HG02798 (cell line): ENCODE results near the gene ZNF18.

ENCODE experiments used
- ATAC-seq: cut with Tn5 transposase; IDR thresholded peaks from one replicate; pipeline ENCODE4 v1.9.1; 2021; ENCODE audit warnings: mild to moderate bottlenecking; ENCODE audit not compliant: unreplicated experiment, poor library complexity

ZNF18 gene, protein sequence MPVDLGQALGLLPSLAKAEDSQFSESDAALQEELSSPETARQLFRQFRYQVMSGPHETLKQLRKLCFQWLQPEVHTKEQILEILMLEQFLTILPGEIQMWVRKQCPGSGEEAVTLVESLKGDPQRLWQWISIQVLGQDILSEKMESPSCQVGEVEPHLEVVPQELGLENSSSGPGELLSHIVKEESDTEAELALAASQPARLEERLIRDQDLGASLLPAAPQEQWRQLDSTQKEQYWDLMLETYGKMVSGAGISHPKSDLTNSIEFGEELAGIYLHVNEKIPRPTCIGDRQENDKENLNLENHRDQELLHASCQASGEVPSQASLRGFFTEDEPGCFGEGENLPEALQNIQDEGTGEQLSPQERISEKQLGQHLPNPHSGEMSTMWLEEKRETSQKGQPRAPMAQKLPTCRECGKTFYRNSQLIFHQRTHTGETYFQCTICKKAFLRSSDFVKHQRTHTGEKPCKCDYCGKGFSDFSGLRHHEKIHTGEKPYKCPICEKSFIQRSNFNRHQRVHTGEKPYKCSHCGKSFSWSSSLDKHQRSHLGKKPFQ

DNA sequence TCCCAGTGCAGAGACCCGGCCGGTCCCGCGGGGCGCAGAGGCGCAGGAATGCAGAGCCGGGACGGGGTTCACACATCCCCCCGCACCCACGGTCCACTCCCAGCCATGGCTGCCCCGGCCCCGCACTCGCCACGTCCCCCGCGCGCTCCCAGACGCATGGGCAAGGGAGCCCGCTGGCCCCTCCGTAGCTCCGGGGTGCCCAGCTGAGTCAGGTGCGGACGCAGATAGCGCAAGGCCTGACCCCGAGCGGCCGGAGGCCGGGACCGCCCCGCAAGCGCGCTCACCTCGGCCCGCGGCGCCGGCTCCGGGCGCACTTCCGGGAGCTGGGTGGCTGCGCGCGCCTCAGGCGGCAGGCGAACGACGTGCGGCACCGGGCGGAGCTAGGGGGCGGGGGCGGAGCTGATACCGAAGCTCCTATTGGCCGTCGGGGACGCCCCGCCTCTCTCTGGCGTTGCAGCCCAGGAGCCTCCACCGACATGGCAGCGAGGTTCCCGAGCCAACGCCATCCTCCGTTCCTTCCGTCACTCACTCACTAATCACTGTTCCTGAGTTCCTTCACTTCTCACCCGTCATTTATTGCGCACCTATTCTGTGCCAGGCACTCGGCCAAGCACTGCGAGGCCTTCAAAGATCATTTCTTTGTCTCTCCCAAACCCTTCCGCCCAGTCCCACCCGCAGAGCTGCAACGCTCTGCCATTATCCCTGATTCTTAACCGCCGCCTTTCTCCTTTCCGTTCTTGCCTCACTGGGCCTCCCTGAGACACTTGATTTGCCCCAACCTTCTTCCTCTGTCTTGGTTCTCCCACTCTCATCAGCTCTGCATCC is at the start of gene ZNF18:
ZNF18 (minus strand) TSS at position 329 of the 825 bp plus-strand sequence. CDS start 4,646 bp downstream, outside the sequence.
- ATAC-seq: peak; percentile 98

DNA sequence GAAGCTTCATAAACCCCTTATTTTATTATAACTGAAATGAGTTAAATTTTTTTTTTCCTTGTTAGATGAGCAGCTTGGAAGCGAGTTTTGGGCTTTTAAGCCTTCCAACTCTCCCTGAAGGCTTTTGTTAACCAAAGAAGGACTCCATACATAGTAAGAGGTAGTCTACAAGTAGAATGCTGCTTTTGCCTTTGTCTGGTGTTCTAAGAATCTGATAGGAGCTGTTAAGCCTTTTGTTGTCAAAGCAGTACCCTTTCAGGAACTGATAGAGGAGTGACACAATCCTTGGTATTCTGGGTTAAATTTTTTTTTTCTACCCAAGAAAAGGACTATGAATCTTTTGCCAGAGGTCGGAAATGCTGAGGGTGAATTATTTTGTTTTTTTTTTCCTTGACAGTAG is 49.5 kb upstream of the ZNF18 start:
- ATAC-seq: no peak

DNA sequence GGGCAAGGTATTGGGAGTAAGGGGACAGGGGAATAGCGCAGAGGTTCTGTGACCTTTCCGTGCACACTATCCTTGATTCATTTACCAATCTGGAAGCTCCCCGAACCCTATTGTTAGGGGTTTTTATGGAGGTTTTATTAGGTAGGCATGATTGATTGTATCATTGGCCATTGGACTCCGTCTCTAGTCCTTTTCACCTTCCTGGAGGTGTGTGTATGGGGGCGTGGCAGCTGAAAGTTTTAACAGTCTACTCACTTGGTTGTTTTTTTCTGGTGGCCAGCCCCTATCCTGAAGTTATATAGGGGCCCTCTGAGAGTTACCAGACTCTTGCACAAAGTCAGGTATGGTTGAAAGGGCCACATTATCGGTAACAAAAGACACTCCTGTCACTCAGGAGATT is 46.4 kb upstream of the ZNF18 start:
- ATAC-seq: no peak

DNA sequence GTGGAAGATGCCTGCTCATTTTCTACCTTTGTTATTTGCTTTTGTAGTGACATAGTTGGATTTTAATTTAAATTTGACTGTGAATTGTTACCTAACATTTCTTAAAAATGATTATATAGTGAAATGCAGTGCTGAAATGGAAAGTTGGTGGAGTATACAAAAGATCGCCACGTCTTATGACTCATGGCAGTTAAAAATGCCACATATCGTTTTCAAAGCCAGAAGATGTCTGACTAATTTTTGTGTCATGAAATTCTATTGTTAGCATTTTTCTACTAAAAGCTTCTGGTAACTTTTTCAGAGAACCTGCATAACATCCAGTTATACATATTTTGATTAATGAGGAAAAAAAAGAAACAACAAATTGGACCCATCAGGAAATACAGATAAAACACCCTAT is 44.0 kb upstream of the ZNF18 start:
- no peak for ATAC-seq

DNA sequence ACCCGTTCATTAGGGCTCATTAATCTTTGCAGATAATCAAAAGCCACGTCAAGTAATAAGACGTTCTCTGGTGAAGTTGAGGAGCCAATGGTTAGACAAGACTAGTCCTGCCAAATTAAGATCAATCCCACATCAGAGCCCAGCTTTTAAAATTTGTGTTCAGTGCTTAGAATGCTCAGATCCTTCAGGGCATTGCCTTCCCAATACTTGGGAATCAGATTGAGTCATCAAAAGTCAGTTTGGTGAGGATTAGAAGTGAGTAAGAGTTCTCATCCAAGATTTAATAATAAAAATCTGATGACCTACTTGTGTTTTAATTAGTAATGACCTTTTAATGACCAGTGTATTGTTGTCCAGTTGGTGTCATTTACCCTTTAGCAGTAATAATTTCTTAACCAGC is 43.2 kb upstream of the ZNF18 start:
- no peak for ATAC-seq

DNA sequence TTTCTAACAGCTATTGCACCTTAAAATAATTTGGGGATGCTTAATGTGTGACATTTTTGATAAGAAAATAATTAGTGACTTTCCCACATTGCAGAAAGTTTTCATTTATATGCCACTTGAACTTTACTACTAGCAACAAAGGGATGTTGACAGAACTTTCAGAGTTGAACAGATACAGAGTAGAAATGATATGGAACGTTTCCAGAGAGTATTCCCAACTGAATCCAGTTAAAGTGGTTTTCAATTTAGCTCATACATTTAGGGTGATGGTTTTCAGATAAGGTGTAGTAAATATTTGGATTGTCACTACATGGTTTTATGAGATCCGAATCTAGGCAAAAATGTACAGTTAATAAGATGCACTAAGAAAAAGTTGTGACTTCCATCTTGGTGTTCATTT is 40.7 kb upstream of the ZNF18 start:
- no peak for ATAC-seq

DNA sequence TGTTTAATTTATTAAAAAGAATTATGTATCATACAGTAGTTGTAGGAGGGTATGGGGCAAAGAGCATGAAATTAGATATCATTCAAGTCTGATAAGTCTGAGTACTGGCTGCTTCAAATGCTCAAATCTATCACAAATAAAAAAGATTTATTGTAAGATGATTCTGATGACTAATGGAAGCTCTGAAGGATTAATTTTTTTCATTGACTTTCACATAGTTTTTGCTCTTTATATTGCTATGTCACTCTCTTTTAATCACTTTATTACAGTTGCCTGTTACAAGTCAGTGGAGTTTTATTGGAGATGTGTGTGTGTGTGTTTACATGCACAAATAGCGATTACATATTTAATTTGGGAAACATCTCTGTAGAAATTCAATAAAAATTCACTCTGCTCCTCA is 38.4 kb upstream of the ZNF18 start:
- ATAC-seq: no peak

DNA sequence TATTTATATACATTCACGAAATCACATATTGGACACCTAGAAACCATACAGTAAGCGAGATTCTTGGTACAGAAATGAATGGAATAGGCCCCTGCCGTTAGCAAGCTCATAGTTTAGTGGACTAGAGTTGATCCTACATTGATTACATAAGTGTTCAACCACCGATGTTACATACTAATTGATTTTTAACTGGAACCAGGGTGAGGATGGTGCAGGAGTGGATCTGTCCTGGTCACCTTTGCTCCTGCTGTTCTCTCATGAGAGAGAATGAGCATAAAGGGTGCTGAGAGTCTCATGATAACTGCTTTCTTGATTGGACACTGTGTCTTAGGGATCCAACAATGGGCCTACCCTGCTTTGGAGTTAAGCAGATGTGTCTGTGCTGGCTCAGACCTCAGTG is 37.3 kb upstream of the ZNF18 start:
- no peak for ATAC-seq

DNA sequence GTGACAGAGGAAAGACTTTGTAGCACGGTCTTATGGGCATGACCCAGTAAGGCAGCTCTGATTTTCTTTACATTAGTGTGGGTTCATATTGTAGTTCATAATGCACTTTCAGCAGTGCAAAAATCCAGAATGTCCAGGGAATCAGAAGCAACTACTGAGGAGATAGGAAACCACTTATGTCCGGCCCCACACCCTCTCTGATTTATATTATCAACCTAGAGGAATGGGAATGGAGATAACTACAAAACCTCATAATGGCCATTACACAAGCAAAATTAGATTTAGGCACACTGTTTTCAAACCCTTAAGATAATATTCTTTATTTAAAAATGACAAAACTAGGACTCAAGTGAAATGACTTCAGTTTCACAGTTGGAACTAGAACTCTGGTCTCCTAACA is 31.3 kb upstream of the ZNF18 start:
- ATAC-seq: no peak

DNA sequence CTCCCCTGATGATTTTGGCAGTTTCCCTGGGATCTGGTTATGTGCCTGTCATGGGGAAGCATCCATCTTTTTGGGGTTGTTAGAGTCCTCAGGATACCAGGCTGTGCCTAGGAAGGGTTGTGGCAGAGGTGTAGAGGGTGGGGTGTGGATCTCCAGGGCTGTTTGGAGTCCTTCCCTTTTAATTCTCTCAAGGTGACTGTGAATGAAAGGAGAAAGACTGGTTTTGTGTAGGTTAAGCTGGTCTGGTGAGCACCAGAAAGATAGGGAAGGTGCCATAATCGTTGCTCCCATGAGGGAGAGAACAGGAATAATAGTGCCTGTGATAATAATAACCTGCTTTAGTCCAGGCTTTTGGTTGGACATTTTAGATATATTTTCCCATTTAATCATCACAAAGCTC is 30.4 kb upstream of the ZNF18 start:
- no peak for ATAC-seq

DNA sequence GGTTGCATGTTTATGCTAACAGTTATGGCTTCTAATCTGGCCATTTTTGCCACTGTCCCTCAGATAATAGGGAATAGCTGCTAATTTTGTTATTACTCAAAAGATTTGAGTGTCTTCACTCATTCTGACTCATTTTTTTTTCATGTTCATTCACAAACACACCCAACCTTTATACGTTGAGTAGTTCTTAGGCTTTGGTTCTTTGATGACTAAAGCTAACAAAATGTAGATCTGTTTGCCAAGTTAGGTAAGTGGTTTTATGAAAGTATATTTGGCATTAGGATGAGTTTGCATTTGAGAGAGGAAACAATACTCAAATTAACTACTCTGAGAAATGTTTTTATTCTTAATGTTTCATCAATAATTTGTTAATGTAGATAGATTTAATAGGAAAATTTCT is 27.1 kb upstream of the ZNF18 start:
- ATAC-seq: no peak

DNA sequence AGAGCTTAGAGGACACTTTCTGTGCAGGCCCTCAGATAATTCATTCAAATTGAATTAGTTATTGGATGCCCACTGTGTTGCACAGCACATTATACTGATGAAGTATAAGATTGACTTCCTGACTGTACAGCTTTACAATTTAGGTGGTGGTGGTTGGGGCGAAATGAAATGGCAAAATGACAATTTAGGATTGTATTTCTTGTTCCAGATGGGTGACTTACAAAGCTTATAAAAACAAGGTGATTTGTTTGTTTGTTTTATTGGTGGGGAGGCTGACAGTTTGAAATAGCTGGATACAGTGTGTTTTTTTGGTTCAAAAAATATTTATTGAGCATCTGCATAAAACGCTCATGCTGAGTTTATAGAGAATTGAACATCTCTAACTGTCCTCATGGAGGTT is 25.0 kb upstream of the ZNF18 start:
- no peak for ATAC-seq

DNA sequence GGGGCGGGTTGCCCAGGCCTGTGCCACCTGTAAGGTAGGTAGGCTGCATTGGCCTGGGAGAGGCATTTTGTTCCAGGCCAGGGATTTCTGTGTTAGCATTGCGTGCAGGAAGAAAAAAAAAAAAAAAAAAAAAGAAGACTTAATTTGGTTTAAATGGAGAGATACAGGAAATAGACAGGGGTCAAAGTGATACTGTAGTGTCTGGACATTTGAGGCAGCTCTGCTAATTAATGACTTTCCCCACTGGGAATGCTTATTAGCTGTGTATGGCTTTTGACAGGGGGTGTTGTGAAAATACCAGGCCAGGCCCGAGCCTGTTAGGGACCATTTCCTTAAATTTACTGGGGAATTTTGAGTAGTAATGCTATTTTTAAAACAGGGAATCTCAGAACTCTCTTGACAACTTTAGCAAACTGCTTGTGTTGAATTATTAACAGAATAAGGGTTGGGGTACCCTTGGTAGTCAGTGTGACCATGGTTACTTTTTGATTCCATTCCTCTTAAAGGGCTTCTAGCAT is 24.4 kb upstream of the ZNF18 start:
- no peak for ATAC-seq

DNA sequence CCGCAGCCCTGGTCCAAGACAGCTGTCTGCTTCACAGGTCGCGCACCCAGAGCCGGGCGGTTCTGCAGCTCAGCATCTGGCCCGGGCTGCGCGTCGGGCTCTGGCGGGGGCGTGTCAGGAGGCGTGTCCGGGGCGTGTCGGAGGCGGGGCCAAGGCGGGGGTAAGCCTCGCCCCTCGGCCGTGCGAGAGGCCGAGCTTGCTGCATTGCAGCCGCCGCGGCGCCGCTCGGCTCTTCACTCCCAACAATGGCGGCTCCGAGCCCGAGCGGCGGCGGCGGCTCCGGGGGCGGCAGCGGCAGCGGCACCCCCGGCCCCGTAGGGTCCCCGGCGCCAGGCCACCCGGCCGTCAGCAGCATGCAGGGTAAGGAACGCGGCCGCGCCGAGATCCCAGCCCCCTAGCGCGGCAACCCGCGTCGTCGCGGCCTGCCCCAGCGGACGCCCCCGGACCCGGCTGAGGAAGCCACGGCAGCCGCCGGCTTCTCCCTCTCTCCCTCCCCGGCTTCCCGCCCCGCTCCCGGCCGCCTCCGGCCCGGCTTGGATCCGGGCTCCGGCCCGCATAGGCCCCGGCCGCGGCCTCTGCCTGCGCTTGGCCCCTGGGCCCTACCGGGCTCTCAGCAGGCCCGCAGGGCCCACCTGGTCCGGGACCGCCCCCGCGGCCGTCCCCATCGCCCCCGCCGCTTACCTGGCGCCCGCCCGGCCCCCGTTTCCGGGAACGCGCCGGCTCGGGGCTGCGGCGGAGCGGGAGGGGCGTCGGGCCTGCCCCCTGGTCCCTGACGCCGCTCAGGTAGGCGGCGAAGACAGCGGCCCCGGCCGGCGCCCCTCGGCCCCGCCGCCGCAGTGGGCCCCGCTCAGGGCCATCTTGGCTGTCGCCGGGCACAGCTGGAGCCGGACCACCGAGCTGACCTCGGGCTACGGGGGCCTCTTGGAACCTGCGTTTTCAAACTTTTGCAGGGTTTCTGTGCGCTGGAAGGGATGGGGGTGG is 23.7 kb upstream of the ZNF18 start, which contains the start of gene MAP2K4:
MAP2K4 (plus strand) TSS at position 236 of the 981 bp plus-strand sequence; CDS start at position 246, 10 bp downstream.
- peak; percentile 97 for ATAC-seq

DNA sequence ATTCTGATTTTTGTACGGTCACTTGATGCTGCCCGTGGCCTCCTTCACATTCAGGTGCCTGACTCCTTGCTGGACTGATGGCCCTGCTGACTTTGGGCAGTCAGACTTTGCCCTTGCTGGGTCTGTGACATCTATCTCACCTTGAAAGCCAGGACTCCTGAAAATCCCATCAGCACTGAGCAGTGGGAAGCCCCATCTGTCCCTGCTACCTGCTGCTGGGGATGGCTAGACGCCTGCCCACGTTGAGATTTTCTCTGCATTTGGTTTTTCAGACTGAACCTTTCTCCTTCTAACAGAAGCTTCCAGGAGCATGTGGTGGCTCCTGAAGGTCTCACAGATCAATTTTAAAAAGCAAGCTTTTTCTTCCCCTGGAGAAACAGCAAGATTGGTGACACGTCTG is 10.2 kb upstream of the ZNF18 start:
- no peak for ATAC-seq

DNA sequence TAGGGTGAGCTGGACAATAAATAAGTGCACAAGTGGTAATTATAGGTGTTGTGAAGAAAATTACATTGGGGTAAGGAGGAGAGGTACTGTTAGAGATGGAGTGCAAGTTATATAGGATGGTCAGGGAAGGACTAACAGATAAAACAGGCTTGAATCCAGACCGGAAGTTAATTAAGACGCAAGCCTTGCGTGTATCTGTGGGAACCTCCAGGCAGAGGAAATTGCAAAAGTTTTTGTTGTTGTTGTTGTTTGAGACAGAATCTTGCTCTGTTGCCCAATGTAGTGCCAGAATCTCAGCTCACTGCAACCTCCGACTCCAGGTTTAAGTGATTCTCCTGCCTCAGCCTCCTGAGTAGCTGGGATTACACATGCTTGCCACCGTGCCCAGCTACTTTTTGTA is 2.4 kb upstream of the ZNF18 start:
- no peak for ATAC-seq

DNA sequence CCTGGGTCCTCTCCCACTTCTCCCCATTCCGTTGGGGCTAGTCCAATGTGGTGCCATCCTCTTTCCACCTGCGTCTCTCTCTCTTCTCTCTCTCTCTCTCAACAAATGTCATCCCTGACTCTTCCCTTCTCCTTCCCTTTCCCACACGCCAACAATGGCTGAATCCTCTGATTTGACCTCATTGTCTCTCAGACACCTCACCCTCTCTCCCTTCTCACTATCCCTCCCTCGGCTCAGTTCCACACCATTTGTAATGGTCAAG is 628 bp upstream of the ZNF18 start:
- ATAC-seq: no peak

DNA sequence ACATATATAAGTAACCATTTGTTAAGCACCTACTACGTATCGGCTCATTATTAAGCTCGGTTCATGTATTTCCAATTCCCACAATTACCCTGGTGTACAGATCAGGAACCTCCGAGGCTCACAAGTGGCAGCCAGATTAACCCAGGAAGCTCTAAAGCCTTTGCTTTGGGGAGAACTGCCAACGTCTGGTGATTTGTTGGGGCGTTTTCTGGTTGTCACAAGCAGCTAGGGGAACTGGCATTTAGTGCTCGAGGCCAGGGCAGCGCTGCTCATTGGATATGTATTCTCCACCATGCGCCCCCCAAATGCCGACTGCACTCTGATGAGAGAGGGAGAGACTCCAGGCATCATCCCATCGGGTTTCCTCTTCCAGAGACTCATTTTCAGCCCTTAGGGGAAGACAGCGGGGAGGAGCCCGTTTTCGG is 541 bp downstream of the ZNF18 start:
- peak; percentile 26 for ATAC-seq

DNA sequence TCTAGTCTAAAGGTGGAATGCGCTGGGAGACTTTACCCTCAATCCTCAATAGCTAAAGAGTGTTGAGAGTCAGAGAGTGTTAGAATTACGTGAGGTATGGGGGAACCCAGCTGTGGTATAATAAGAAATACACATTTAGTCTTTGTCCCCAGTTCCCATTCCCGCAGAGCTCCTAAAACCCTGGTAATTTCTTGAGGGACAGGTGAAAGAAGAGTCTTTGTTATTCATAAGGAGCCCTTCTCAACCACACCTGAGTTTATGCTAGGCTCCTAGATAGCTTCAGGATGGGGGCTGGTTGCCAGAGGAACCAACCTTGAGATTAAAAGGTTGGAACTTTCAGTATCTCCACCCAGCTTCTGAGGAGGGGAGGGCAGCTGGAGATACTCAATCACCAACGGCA is 5.8 kb downstream of the ZNF18 start:
- no peak for ATAC-seq

DNA sequence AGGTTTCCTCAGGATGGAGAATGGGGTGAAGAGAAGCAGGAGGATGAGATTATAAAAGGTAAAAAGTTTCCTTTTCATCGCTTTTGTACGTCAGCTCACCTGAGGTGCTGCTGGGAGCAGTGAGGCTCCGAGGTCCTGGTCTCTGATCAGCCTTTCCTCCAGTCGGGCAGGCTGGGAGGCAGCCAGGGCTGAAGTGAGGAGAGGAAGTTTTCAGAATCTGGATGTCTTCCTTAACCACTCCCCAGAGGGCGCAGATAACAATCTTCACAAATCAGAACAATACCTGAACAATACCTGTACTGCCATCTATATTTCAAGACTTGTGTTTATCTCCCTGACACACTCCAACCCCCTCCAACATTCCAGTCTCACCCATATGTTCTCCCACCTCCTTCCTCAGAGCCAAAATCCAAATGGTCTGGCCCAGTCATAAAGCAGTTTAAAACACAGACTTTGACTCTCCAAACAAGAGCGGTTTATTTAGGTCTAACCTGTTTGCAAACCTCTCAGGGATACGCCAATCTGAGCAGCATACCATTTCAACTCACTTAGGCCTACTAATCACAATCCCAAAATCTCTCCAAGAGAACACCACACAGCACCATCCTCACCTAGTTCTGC is 6.8 kb downstream of the ZNF18 start:
- ATAC-seq: no peak
